GM21381 (cell line): ENCODE measurements around the gene SORBS1.
"Not testable (repeated sequence)": the region's sequence is repeated elsewhere in the genome, so short reads cannot be mapped to it uniquely, and the experiment has no call there.

Source experiments
- ATAC-seq: cut with Tn5 transposase; IDR thresholded peaks from one replicate; pipeline ENCODE4 v1.9.1; 2021; ENCODE audit warnings: mild to moderate bottlenecking, moderate library complexity; ENCODE audit not compliant: unreplicated experiment

The SORBS1 gene

DNA sequence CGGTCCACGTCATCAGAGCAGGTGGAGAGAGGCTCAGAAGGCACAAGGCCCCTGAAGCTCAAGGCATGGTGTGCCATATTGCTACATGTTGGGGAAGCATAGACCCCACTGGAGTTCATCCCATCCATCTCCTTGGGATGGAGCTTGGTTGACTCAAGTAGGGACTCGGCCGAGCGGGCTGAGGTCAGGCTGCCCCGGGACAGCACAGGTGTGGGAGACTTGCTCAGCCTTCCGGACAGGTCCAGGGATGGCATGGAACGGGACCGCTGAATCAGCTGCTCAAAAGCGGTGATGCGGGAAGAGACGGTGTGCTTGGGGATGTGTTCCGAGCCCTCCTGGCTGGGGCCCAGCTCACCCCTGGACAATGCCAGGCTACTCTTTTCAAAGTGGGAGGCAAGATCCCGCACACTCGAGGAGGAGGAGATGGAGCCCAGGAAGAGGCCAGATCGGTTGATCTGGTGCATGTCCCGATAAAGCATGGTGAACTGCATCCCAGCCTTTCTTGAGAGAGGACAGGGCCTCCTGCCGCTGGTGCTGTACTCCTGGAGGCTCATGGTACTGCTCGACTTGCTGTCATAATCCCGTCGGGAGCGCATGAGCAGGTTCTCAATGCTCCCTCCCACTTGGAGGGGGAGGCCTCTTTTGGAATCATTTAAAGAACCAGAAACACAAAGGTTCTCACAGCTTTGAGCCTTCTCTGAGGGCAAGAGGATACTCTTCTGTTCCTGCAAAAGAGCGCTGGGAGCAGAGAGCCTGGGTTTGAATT is 204.8 kb downstream of the SORBS1 start:
- ATAC-seq: no peak

DNA sequence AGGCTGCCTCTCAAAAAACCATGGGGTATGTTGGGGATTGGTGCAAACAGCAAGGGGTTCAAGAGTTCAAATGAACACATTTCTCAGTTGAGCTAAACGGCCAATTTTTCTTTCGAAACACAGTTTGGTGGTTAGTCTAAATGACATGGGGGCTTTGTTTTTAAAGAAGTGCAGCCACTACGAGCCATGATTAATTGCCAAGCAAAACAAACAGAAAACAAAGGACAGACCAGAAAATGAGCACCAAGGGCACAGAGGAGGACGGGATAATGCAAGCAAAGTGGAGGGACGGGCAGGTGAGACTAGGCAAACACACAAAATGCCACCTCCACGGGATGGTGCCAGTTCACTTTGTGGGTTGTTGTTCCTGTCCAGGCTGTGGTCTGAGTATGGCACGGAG is 205.9 kb downstream of the SORBS1 start:
- ATAC-seq: no peak

DNA sequence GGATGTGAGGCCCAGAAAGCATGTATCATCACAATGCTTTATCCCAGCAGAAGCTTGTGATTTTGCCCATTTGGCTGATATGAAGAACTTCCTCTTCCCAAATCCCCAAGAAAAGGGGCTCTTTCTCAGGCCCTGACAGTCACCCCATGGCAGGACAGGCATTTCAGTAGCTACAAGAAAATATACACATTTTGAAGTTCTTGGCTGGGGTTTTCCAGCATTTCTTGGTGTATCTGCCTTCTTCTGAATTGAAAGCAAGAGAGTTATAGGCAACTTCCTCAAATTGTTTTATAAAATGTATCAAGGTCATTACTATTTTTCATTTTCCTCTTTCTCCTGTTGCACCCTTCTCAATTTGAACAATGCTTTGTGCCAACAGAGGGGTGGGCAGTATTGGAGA is 207.1 kb downstream of the SORBS1 start:
- ATAC-seq: no peak

DNA sequence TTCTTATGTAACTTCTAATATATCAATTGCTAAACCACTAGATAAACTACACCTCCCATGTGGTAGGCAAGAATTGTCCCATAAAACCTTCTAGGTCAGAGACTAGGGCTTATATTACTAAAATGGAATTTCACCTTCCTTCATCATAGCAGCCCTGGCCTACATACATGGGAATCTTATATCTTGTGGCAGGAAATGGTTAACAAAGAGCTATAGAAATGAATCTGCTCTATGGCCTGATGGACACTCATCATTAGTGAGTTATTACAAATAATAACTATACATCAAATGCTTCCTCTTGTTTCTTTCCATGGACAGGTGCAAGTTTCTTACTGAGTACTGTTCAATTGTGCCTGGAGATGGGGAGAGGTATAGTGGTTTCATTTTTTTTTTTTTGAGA is 208.0 kb downstream of the SORBS1 start:
- ATAC-seq: no peak

DNA sequence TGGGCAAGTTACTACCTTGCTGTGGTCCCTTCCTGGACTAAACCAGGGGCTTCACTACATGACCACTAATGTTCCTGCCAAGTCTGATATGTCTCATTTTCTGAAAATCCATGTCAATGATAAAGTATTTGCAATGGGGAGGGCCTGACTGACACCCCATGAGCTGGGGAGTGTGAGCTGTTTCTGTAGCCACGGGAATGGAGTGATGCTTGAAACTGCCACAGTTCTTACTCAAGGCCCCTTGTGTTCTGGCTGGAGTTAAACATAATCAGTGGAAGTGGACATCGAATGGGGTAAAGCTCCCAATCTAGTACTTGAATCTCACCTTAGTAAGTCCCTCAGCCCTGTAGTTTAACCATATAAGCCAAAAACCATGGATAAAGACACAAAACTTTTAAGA is 208.5 kb downstream of the SORBS1 start:
- ATAC-seq: no peak

DNA sequence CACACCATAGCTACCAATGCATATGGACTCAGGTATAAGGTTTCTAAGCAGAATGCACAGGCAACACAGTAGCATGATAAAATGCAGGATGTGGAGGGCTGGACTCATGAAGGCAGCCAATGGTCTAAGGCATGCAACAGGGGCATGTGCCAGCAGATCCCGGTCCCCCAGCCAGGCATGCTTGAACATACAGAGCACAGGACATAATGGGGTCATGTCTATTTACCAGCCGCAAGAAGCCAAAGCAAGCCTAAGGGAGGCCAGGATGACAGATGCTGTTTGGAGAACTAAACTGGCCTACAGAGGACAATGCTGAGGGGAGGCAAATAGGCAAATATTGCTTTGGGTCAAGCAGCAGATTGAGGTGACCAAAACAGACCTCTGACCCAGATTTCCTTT is 210.3 kb downstream of the SORBS1 start:
- ATAC-seq: no peak

DNA sequence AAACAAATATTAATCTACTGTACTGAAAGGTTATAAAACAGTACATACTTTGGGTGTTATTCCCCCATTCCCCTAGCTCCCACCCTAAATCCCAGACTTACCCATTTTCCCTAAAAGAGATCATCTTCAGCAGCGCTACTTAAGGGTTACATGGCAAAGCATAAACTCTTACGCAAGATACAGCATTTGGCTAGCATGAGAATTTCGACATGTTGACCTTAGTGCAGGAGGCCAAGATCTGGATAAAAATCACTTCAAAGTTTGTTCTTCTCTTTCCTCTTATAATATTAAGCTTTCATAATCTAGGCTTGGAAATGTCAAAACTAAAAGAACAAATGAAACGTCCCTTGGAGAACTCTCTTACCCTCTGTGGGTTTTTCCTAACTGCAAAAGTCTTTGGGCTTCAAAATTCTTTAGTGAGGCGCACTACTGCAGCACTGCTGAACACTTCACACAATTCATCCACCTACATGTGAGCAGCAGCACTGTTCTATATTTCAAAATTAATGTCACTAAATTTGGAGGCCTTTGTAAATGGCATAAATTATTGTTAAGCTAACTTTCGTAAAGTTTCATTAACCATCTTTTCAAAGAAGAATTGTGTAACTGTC is 210.8 kb downstream of the SORBS1 start:
- ATAC-seq: no peak

DNA sequence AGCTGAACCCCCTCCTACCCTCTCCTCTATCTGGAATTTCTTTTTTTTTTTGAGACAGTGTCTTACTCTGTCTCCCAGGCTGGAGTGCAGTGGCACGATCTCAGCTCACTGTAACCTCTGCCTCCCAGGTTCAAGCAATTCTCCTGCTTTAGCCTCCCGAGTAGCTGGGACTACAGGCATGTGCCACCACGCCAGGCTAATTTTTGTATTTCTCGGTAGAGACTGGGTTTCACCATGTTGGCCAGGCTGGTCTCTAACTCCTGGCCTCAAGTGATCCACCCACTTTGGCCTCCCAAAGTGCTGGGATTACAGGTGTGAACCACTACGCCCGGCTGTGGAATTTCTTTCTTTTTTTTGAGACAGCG is 213.8 kb downstream of the SORBS1 start:
- not testable (repeated sequence) for ATAC-seq

DNA sequence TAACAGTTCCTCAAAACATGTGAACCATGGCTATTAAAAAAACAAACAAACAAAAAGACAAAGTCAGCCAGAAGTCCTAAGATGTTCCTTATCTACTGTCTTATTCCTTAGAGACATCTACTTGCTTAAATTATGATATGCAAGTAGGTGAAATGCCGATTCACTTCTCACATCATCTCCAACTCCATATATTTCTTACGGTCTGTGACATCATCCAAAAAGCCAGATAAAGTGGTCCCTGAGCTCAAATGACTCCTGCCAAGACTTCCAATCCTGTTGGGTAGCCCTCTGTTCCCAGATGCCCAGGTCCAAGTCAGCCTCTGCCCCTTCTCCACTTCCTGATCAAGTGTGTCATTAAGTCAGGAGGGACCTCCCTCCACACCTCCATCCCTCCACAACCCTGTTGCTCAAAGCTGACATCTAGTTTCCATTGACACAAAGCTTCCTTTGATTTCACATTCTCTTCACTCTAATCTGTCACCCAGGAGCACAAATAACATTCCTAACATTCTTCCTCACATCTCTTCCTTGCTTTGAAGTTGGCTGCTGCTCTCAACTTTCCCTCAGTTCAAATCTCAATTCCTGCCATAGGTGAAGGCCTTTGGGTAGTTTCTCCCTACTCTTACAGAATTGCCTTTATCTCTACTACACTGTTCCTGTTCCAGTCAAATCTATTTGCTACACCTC is 214.3 kb downstream of the SORBS1 start:
- no peak for ATAC-seq

DNA sequence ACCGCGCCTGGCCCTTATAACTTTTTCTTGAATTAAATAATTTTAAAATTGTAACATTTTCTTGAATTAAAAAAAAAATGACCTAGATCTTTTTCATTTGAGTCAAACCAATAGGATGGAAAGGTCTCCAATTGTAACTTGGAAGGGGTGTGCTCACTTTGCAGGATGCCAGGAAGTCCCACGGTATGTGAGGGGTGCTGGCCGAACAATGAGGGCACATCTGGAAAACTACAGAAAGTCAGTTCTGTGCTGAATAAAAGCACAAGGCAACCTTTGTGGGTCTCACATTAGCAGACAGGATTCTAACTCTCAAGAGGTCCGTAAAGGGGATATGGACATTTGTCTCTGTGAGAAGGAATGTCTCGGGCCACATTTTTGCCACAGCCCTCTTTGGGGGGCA is 217.6 kb downstream of the SORBS1 start:
- no peak for ATAC-seq

DNA sequence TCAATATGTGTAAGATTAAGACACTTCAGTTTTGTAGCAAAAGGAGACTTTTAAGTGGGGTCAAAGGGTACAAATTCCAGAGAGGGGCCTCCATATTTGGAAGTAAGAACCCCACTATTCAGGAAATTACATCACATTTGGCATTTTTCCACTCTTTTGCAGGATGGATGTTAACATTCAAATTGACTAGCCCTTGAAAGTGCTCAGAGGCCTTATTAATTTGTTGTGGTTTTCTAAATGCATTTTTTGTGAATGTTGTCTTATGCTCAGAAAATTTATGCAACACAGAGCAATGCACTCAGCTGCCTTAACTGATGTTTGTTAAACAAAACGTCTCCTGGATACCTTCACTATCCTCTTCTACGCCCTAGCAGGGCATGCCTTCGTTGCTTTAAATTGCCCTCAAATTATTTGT is 219.4 kb downstream of the SORBS1 start:
- ATAC-seq: no peak

DNA sequence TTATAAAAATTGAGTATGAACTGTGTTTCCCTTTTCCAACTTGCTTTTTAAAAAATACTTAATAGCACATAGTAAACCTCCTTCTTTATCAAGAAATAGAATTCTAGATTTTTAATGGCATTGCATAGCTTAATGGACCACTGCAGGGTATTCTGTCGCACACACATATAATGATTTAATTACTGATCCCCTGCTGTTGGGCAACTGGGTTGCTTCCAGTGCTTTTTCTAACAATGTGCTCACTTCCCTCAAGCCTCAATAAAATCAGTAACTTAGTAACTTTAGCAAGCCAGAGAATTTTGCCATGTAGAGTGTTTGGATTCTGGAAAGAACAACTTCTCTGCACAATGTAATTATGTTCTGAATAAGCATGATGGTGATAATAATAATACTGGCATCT is 221.3 kb downstream of the SORBS1 start:
- ATAC-seq: no peak

DNA sequence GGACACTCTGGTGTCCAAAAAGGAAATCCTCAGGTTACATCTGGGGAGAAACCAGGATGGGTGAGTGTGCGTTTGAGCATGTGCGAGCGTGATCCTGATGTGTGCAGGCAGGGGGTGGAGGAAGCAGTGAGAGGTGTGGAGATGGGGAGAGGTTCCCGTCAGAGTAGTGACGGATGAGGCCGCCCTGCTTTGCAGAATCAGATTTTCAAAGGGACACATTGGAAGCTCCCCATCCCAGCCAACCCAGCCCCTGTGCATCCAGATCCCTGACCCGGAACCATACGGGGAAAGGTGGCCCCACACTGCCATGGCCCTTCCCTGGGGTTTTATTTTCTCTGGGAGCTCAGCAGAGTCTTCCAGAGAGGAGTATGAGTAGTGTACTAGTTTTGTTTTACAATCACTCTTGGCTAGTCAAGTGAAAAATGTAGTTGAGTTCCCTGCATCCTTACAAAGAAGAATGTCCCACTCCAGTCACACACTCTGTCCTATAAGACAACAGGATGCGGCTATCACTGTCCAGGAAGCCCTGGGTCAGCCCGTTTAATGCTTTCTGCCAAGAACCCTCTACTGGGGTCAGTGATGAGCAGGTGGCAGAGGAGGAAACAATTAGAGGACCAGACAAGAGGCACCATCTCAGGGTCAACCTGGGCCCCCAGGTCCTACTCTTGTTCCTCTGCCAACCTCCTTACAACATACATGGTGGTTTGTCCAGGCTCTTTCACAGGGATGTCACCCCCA is 223.6 kb downstream of the SORBS1 start:
- ATAC-seq: no peak

DNA sequence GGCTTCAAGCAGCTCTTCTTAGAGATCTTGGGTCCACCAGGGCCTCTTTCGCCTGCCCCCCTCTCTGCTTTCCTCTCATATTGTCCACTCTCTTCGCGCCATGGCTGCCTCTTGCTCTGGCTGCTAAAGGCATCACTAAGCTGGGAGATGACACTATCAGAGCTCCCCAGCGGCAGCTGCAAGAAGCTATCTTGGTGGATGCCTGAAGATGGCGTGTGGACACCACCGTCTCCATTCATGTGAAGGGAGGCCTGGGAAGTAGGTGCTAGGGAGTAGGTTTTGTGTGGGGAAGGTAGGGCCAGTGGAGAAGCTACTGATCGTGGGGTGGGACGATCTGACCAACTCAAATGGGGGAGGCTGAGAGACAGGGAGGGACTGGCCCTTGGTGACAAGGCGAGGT is 224.5 kb downstream of the SORBS1 start:
- no peak for ATAC-seq

DNA sequence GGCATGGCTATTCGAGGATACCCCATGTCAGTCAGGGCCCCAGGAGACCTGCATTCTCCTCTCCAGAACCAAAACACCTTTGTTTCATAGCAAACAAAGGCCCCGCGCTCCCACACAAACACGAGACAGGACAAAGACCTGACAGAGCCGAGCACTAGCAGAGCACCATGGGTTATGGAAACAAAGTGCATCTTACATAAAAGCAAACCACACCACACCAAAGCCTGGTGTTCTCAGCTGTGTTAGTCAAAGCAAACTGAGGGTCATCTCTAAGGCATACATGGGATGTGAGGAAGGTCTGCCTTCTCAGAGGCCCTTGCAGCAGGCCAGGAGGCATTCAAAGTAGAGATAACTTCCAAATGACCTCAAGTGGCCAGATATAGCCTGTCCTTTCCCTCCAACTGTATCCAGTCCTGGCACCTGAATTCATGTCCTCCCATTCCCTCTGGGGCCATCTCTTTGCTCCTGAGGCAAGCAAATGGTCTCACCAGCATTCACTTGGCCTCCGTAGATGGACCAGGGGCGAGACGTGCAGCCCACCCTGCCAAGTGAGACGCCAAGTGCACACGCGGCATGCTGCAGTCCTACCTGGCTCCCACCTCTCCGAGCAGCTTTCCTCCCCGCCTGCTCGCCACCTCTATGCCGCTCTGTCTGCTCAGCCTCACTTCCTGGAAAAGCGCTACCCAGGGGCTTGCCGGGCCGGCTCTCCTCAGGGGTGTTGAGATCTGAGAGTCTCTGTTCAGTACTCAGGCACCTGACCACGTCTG is 225.1 kb downstream of the SORBS1 start:
- ATAC-seq: no peak

DNA sequence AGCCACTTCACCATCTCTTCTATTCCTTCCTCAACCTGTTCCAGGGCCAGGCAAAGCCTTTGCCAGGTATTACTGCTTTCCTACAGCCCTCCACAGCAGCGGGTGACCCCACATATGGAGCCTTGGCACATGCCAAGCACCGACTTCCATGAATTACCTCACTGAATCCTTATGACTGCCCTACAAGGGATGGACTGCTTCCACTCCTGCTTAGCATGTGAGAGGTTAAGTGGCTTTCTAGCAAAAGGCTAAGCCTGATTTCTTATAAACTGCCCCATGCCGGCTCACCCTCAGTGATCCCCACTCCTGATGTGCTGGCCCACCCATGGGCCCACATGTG is 226.4 kb downstream of the SORBS1 start:
- ATAC-seq: no peak

DNA sequence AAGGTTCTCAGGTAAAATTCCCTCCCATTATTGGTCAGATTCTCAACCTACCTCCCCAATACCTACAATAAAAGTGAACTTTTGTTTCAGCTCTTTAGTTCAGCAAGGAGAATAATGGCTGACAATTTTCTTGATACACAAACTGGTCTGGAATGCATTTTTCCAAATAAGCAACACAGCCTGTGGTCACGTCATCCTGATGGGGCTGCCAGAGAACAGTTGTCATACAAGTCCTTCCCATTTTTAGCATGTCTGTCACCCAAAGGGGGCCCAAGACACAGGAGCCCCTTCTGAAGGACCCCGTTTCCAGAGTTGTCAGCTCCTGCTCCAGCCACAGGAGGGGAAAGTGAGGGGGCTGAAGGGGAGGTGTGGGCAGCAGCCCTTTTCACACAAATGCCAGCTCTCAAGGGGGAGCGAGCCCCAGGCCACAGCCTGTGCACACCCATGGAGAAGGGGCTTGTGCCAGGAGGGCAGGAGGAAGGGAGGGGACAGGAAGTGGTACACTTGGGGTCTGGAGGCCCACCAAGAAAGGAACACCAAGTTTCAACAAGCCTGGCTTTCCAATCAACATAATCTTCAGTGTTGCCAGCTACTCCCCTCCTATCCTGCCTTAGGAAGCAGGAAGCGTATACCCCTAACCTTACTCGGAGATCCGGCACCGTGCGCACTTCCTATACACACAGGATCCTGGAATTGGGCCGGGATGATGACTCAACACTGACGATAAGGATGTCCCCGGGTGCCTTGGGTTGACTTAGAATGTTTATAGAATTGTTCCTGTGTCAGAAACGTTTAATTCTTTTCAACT is 227.0 kb downstream of the SORBS1 start:
- no peak for ATAC-seq

DNA sequence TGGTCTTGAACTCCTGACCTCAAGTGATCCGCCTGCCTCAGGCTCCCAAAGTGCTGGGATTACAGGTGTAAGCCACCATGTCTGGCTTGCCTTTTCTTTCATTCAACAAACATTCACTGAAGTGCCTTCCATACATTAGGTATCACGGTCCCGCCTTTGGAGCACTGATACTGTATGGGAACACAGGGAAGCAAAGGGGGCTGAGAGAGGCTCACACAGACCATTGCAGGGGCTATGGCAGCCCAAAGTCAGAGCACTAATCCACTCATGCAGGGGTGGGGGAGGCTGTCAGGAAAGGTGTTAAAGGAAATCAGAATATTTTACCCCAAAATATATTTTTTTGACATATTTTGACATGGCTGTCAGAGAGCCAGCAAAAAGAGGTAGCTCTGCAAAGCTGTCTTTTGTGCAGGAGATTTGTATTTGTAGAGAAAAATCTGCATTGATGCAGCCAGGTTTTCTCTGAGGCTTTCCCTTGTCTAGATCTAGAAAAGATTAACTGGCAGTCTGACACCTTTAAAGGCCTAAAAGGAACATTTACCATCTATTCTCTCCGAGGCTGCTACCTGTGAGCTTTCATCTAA is 228.4 kb downstream of the SORBS1 start:
- ATAC-seq: no peak

DNA sequence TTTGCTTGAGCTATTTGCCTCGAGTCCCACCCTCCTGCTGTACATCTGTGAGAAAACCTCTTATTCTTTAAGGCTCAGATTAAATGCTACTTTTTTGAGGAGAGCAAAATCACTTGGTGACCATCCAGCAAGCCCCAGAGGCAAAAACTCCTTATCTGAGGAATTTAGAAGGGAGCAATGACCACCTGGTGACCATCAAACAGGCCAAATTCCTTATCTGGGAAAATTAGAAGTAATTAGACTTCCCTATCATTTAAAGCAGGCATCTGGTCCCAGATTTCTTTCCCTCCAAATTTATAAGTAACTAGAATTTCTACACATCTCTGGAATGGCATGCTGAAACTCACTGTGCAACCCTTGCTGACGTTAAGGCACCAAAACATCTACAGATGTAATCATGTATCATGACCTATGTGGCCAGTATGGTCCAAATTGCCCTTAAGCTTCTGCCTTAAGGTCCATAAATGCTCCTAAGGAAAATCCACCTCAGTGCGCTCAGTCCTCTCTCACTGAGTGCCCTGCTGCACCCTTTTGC is 229.5 kb downstream of the SORBS1 start:
- no peak for ATAC-seq
